ENCODE data around the gene GHSR. TPM values are rescaled to one million over a fixed set of nuclear protein-coding genes. Genes with fewer than 3 reads are reported as not detected.

Gene GHSR
- polyA plus RNA-seq, 1 of the 3 experiments (the other 2 are of a cell fraction): not detected

DNA sequence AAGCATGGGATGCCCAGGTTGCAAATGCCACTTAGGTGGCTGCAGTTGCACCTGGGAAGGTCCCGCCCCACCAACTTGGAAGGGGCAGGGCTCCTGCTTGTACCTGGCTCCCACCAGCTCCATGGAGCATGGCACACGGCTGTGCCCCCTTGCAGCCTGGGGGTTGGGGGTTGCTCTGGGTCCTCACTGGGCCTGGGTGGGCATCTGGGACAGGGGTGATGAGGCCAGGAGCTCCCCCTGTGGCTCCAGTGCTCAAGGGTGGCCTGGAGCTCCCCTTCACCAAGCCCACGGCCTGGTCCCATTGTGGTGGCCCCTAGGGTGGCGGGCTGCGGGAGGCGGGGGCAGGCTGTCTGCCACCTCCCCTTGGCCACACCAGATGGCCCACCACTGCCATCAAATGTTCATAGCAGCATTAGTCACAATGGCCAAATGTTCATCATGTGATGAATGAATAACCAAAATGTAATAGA lies 36.7 kb downstream of the GHSR start:
- ChIA-PET POLR2A (no interaction called here), CTCF (interaction anchor here (1.1 kb wide), 1 partner anchor 50 kb away, joined by 4 read pairs; no protein-coding TSS in a partner anchor)
- Histone ChIP-seq H3K27me3 (ENCODE audit: insufficient read depth) (no peaks in the 10 kb centered on the region), H4K20me1 (ENCODE audit: insufficient read depth) (no peaks in the 10 kb centered on the region), H2AFZ (ENCODE audit: low read depth) (no peak overlapping the region), H3F3A (replicated peaks; ENCODE audit: insufficient read depth) (no peaks in the 10 kb centered on the region), H3K4me3 (ENCODE audit: low read depth in 2 of 2, low read length in 1 of 2) (no peak overlapping the region), H3K9me3 (no peaks in the 10 kb centered on the region), H3K79me2 (ENCODE audit: insufficient read depth) (no peaks in the 10 kb centered on the region), H3K36me3 (replicated peaks in 1 of 2; ENCODE audit: control insufficient read depth in 1 of 2, insufficient read depth in 2 of 2, low read length in 1 of 2) (no peaks in the 10 kb centered on the region), H3K4me1 (ENCODE audit: control insufficient read depth in 1 of 2, insufficient read depth in 2 of 2, low read depth in 1 of 2, low read length in 1 of 2) (no peaks in the 10 kb centered on the region), H3K4me2 (no peak overlapping the region), H3K9me2 (no peaks in the 10 kb centered on the region), H3K27ac (ENCODE audit: low read depth in 2 of 2, low read length in 1 of 2) (no peak overlapping the region), H3K9ac (no peak overlapping the region)
- DNase-seq: no peak
- no peak for TF ChIP-seq FOXJ3 (CRISPR knock-in tag; IDR thresholded peaks at IDR 0.05)
- WGBS (ENCODE audit: low lambda C conversion rate): 79% methylated on average over 4 of the region's 6 CpGs

DNA sequence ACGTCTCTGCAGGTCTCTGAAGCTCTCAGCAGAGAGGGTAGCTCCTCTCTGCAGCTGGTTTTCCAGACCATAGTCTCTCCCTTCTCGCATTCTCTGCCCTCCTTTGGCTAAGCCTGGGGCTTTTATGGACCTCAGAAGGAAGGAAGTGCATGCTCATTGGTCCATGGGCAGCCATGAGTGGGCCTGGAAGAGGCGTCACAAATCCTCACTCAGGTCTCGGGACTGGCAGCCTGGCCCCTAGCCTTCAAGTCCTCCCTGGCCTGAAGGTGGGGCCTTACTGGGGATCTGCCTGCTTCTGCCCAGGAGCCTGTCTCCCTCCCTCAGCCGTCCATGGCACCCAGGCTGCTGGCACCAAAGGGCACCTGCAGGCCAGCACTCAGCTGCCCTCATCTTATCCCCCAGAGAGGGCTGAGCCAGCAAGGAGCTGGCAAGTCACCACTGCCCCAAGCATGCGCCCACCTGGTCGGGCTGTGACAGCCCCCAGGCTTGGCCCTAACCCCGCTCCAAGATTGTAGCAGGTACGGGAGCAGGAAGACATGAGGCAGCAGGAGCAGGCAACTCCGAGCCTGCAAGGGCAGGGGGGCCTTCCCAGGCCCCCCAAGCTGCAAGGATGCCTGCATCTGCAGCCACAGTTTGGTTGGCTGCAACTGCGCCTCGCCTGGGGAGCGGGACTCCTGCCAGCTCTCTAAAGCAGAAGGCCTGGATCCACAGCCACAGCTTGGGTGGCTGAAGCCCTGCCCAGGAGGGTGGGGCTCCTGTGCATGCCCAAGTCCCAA lies 37.4 kb downstream of the GHSR start:
- Histone ChIP-seq H3K9me2 (no peaks in the 10 kb centered on the region), H3F3A (replicated peaks; ENCODE audit: insufficient read depth) (no peaks in the 10 kb centered on the region), H3K36me3 (replicated peaks in 1 of 2; ENCODE audit: control insufficient read depth in 1 of 2, insufficient read depth in 2 of 2, low read length in 1 of 2) (no peaks in the 10 kb centered on the region), H3K9ac (no peak overlapping the region), H3K9me3 (no peaks in the 10 kb centered on the region), H2AFZ (ENCODE audit: low read depth) (no peak overlapping the region), H3K4me3 (ENCODE audit: low read depth in 2 of 2, low read length in 1 of 2) (no peak overlapping the region), H3K27ac (ENCODE audit: low read depth in 2 of 2, low read length in 1 of 2) (no peak overlapping the region), H3K4me1 (ENCODE audit: control insufficient read depth in 1 of 2, insufficient read depth in 2 of 2, low read depth in 1 of 2, low read length in 1 of 2) (no peaks in the 10 kb centered on the region), H3K4me2 (no peak overlapping the region), H3K79me2 (ENCODE audit: insufficient read depth) (no peaks in the 10 kb centered on the region), H4K20me1 (ENCODE audit: insufficient read depth) (no peaks in the 10 kb centered on the region), H3K27me3 (ENCODE audit: insufficient read depth) (no peaks in the 10 kb centered on the region)
- POLR2A ChIA-PET: no interaction called here
- no peak for DNase-seq
- CTCF ChIA-PET: interaction anchor here (1.1 to 1.3 kb wide), 2 partner anchors 50 to 51 kb away, joined by 4 read pairs; no protein-coding TSS in a partner anchor
- WGBS (ENCODE audit: low lambda C conversion rate): 88% methylated on average over 5 of the region's 13 CpGs
- TF ChIP-seq SIN3A (IDR thresholded peaks at IDR 0.05; ENCODE audit: borderline replicate concordance, low read depth, low read length) (no peak), JUND (IDR thresholded peaks at IDR 0.05) (no peak), FOSL2 (IDR thresholded peaks at IDR 0.05; ENCODE audit: borderline replicate concordance, low read depth) (no peak), TAF1 (IDR thresholded peaks at IDR 0.05; ENCODE audit: borderline replicate concordance, low read depth, low read length) (no peak), CHD2 (IDR thresholded peaks at IDR 0.05; ENCODE audit: low read length, partially characterized antibody) (no peak), RAD21 (IDR thresholded peaks at IDR 0.05; ENCODE audit: low read length) (no peak), GATA2 (CRISPR knock-in tag; IDR thresholded peaks at IDR 0.05) (no peak), FOXM1 (IDR thresholded peaks at IDR 0.05; ENCODE audit: low read depth) (no peak), TCF12 (IDR thresholded peaks at IDR 0.05) (no peak), RCOR1 (IDR thresholded peaks at IDR 0.05; ENCODE audit: low read length) (no peak), POLR2AphosphoS5 (IDR thresholded peaks at IDR 0.05; ENCODE audit: low read depth, low read length) (no peak), RFX5 (IDR thresholded peaks at IDR 0.05; ENCODE audit: low read length) (no peak)
- TF ChIP-seq, protein P1, sequence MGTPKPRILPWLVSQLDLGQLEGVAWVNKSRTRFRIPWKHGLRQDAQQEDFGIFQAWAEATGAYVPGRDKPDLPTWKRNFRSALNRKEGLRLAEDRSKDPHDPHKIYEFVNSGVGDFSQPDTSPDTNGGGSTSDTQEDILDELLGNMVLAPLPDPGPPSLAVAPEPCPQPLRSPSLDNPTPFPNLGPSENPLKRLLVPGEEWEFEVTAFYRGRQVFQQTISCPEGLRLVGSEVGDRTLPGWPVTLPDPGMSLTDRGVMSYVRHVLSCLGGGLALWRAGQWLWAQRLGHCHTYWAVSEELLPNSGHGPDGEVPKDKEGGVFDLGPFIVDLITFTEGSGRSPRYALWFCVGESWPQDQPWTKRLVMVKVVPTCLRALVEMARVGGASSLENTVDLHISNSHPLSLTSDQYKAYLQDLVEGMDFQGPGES (IDR thresholded peaks at IDR 0.05; ENCODE audit: low read depth, low read length): no peak
- TF ChIP-seq, protein P2, sequence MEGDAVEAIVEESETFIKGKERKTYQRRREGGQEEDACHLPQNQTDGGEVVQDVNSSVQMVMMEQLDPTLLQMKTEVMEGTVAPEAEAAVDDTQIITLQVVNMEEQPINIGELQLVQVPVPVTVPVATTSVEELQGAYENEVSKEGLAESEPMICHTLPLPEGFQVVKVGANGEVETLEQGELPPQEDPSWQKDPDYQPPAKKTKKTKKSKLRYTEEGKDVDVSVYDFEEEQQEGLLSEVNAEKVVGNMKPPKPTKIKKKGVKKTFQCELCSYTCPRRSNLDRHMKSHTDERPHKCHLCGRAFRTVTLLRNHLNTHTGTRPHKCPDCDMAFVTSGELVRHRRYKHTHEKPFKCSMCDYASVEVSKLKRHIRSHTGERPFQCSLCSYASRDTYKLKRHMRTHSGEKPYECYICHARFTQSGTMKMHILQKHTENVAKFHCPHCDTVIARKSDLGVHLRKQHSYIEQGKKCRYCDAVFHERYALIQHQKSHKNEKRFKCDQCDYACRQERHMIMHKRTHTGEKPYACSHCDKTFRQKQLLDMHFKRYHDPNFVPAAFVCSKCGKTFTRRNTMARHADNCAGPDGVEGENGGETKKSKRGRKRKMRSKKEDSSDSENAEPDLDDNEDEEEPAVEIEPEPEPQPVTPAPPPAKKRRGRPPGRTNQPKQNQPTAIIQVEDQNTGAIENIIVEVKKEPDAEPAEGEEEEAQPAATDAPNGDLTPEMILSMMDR (IDR thresholded peaks at IDR 0.05): no peak
- TF ChIP-seq, protein P3, sequence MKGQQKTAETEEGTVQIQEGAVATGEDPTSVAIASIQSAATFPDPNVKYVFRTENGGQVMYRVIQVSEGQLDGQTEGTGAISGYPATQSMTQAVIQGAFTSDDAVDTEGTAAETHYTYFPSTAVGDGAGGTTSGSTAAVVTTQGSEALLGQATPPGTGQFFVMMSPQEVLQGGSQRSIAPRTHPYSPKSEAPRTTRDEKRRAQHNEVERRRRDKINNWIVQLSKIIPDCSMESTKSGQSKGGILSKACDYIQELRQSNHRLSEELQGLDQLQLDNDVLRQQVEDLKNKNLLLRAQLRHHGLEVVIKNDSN (IDR thresholded peaks at IDR 0.05; ENCODE audit: borderline replicate concordance, low read depth): no peak
- TF ChIP-seq, protein P4, sequence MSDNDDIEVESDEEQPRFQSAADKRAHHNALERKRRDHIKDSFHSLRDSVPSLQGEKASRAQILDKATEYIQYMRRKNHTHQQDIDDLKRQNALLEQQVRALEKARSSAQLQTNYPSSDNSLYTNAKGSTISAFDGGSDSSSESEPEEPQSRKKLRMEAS (IDR thresholded peaks at IDR 0.05; ENCODE audit: low read depth): no peak
- TF ChIP-seq, protein P5, sequence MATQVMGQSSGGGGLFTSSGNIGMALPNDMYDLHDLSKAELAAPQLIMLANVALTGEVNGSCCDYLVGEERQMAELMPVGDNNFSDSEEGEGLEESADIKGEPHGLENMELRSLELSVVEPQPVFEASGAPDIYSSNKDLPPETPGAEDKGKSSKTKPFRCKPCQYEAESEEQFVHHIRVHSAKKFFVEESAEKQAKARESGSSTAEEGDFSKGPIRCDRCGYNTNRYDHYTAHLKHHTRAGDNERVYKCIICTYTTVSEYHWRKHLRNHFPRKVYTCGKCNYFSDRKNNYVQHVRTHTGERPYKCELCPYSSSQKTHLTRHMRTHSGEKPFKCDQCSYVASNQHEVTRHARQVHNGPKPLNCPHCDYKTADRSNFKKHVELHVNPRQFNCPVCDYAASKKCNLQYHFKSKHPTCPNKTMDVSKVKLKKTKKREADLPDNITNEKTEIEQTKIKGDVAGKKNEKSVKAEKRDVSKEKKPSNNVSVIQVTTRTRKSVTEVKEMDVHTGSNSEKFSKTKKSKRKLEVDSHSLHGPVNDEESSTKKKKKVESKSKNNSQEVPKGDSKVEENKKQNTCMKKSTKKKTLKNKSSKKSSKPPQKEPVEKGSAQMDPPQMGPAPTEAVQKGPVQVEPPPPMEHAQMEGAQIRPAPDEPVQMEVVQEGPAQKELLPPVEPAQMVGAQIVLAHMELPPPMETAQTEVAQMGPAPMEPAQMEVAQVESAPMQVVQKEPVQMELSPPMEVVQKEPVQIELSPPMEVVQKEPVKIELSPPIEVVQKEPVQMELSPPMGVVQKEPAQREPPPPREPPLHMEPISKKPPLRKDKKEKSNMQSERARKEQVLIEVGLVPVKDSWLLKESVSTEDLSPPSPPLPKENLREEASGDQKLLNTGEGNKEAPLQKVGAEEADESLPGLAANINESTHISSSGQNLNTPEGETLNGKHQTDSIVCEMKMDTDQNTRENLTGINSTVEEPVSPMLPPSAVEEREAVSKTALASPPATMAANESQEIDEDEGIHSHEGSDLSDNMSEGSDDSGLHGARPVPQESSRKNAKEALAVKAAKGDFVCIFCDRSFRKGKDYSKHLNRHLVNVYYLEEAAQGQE (IDR thresholded peaks at IDR 0.05; ENCODE audit: low read depth, low read length): no peak
- TF ChIP-seq, protein P6, sequence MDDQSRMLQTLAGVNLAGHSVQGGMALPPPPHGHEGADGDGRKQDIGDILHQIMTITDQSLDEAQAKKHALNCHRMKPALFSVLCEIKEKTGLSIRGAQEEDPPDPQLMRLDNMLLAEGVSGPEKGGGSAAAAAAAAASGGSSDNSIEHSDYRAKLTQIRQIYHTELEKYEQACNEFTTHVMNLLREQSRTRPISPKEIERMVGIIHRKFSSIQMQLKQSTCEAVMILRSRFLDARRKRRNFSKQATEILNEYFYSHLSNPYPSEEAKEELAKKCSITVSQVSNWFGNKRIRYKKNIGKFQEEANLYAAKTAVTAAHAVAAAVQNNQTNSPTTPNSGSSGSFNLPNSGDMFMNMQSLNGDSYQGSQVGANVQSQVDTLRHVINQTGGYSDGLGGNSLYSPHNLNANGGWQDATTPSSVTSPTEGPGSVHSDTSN (IDR thresholded peaks at IDR 0.05): no peak

All from SK-N-SH (cell line).